Measurements from ENCODE around the gene MAP3K10. TPM values are rescaled to one million over a fixed set of nuclear protein-coding genes. Genes with fewer than 3 reads are reported as not detected.

Gene MAP3K10
- total and polyA plus RNA-seq, 2 of the 13 experiments (the other 11 are each of a cell fraction or from before 2014, with no cell fraction given) = 3.4 to 5.0 TPM

- TF ChIP-seq HNF4G (IDR thresholded peaks at IDR 0.05; ENCODE audit: borderline replicate concordance, low read depth, low read length) (peak; percentile 24; the same call in 1 of the 2 replicates), HNF4G (CRISPR knock-in tag; IDR thresholded peaks at IDR 0.05; ENCODE audit: borderline replicate concordance, low read depth) (no peak), ZNF792 (CRISPR knock-in tag; IDR thresholded peaks at IDR 0.05) (peak; percentile 45; the same call in 1 of the 2 replicates), ZNF746 (CRISPR knock-in tag; IDR thresholded peaks at IDR 0.05) (no peak), ZBTB38 (CRISPR knock-in tag; IDR thresholded peaks at IDR 0.05) (peak; percentile 68; the same call in 1 of the 2 replicates), ZNF629 (CRISPR knock-in tag; conservative IDR thresholded peaks at IDR 0.05) (no peak), TEAD3 (CRISPR knock-in tag; optimal IDR thresholded peaks at IDR 0.05; ENCODE audit: borderline replicate concordance) (peak; percentile 53), TARDBP (CRISPR knock-in tag; IDR thresholded peaks at IDR 0.05) (peak; percentile 30; the same call in 1 of the 2 replicates), SOX5 (CRISPR knock-in tag; IDR thresholded peaks at IDR 0.05; ENCODE audit: borderline replicate concordance) (peak; percentile 30; the same call in 1 of the 2 replicates), TFE3 (CRISPR knock-in tag; IDR thresholded peaks at IDR 0.05) (no peak), MED1 (CRISPR knock-in tag; IDR thresholded peaks at IDR 0.05) (0 out of 2 replicates have a peak, but pooled peaks have one; percentile 23), THAP9 (CRISPR knock-in tag; IDR thresholded peaks at IDR 0.05; ENCODE audit: borderline replicate concordance) (peak; percentile 73; the same call in 1 of the 2 replicates), TBX2 (CRISPR knock-in tag; IDR thresholded peaks at IDR 0.05; ENCODE audit: borderline replicate concordance) (peak; percentile 40; the same call in 1 of the 2 replicates), PITX1 (CRISPR knock-in tag; IDR thresholded peaks at IDR 0.05) (peak; percentile 81), HOXA3 (CRISPR knock-in tag; IDR thresholded peaks at IDR 0.05) (peak; percentile 39; the same call in 1 of the 2 replicates), SAP130 (CRISPR knock-in tag; IDR thresholded peaks at IDR 0.05; ENCODE audit: low read depth) (peak; percentile 46; the same call in 1 of the 2 replicates), KLF11 (CRISPR knock-in tag; IDR thresholded peaks at IDR 0.05) (no peak), FOXA1 (IDR thresholded peaks at IDR 0.05) (no peak), FOXA1 (CRISPR knock-in tag; IDR thresholded peaks at IDR 0.05) (peak; percentile 49), RFXANK (CRISPR knock-in tag; IDR thresholded peaks at IDR 0.05) (no peak)
- TF ChIP-seq, protein P1, sequence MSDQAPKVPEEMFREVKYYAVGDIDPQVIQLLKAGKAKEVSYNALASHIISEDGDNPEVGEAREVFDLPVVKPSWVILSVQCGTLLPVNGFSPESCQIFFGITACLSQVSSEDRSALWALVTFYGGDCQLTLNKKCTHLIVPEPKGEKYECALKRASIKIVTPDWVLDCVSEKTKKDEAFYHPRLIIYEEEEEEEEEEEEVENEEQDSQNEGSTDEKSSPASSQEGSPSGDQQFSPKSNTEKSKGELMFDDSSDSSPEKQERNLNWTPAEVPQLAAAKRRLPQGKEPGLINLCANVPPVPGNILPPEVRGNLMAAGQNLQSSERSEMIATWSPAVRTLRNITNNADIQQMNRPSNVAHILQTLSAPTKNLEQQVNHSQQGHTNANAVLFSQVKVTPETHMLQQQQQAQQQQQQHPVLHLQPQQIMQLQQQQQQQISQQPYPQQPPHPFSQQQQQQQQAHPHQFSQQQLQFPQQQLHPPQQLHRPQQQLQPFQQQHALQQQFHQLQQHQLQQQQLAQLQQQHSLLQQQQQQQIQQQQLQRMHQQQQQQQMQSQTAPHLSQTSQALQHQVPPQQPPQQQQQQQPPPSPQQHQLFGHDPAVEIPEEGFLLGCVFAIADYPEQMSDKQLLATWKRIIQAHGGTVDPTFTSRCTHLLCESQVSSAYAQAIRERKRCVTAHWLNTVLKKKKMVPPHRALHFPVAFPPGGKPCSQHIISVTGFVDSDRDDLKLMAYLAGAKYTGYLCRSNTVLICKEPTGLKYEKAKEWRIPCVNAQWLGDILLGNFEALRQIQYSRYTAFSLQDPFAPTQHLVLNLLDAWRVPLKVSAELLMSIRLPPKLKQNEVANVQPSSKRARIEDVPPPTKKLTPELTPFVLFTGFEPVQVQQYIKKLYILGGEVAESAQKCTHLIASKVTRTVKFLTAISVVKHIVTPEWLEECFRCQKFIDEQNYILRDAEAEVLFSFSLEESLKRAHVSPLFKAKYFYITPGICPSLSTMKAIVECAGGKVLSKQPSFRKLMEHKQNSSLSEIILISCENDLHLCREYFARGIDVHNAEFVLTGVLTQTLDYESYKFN (CRISPR knock-in tag; conservative IDR thresholded peaks at IDR 0.05) = peak; percentile 66
- TF ChIP-seq, protein P2, sequence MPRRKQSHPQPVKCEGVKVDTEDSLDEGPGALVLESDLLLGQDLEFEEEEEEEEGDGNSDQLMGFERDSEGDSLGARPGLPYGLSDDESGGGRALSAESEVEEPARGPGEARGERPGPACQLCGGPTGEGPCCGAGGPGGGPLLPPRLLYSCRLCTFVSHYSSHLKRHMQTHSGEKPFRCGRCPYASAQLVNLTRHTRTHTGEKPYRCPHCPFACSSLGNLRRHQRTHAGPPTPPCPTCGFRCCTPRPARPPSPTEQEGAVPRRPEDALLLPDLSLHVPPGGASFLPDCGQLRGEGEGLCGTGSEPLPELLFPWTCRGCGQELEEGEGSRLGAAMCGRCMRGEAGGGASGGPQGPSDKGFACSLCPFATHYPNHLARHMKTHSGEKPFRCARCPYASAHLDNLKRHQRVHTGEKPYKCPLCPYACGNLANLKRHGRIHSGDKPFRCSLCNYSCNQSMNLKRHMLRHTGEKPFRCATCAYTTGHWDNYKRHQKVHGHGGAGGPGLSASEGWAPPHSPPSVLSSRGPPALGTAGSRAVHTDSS (CRISPR knock-in tag; conservative IDR thresholded peaks at IDR 0.05) = no peak
Measured at GRCh38 chr19:40159744-40160143, 31.5 kb upstream of the MAP3K10 start (continued).

All from HepG2 (cell line).